Measurements from ENCODE around the gene UBR7.
"Not testable (repeated sequence)": the region's sequence is repeated elsewhere in the genome, so short reads cannot be mapped to it uniquely, and the experiment has no call there.

UBR7 gene

DNA sequence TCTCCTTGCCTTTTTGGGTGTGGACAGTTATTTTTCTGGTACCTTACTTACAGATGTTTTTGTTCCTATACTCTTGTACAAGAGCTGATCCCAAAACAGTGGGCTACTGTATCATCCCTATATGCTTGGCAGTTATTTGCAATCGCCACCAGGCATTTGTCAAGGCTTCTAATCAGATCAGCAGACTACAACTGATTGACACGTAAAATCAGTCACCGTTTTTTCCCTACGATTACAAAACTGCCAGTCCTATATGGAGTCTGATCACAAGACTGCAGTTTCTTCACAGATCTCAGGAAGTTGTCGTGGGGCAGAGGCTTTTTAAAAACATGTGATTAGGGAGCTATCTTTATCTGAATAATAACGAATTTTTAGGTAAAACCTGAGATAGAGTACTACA lies 20.6 kb upstream of the UBR7 start:
- DNase-seq (ENCODE audit: low read depth) = no peak
- no peak overlapping the region for H3K4me3 ChIP-seq (ENCODE audit: low read depth, low read length)

DNA sequence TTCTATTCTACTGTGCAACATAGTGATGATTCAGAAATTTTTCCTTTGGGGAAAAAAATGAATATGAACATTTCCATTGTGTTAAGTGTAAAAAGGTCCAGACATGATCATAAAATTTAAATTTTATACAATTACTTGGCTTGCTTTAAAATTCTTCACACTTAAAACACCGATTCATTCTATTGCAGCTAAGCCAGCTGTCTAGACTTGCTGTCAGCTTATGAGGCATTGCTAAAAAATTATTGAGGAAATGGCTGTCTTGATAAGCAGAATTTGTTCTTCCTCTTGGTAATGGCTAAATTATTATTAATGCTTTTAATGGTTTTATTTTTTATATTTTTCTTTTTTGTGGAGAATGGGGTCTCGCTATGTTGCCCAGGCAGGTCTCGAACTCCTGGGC lies 20.1 kb upstream of the UBR7 start:
- DNase-seq (ENCODE audit: low read depth) = no peak
- H3K4me3 ChIP-seq (ENCODE audit: low read depth, low read length) = no peak overlapping the region

DNA sequence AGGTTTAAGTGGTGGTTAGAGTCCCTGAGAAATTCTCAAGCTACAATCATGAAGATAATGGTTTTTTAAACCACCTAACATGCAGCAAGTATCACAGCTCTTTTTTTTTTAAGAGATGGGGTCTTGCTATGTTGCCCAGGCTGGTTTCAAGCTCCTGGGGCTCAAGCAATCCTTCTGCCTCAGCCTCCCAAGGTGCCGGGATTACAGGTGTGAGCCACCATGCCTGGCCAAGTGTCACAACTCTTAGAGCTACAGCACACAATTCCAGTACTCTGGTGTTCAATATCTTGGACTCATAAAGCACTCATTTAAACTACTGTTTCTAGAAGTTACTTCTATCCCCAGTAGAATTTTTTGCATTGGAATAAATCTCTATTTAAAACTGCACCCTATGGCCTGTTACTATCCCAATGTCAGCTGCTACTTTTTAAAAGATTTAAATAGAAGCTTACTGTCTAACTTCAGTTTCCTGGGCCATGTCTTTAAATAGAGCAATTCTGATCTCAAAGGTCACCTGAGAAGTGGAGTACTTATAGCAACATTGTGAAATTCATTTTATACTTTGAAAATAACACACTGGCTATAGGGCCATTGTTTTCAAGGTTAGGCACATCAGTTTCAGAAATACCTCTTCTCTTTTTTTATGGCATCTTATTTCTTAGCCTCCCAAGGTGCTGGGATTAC lies 11.6 kb upstream of the UBR7 start:
- H3K4me3 ChIP-seq (ENCODE audit: low read depth, low read length) = no peak overlapping the region
- no peak for DNase-seq (ENCODE audit: low read depth)

DNA sequence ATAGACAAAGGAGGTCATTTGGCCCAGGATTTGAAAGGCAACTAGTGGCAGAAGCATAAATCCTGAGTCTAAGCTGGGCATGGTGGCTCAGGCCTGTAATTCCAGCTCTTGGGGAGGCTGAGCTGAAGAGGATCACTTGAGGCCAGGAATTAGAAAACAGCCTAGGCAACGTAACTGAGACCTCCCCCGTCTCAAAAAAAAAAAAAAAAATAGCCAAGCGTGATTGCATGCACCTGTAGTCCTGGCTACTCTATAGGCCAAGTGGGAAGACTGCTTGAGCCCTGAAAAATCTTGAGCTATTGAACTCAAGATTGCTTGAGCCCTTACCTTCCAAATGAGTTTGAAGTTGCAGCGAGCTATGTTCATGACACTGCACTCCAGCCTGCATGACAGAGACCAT lies 8.0 kb upstream of the UBR7 start:
- H3K4me3 ChIP-seq (ENCODE audit: low read depth, low read length) = no peak overlapping the region
- DNase-seq (ENCODE audit: low read depth) = no peak

DNA sequence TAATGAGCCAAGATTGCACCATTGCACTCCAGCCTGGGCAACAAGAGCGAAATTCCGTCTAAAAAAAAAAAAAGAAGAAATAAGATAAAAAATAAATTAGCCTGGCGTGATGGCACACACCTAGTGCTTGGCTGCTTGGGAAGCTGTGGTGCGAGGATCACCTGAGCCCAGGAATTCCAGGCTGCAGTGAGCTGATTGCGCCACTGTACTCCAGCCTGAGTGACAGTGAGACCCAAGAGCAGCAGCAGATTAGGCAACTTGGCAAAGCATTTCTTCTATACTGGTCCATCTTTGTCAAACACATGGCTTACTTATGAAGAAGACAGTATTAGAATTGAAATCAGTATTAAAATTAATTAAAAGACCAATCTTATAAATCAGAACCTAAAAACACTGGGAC lies 6.5 kb upstream of the UBR7 start:
- H3K4me3 ChIP-seq (ENCODE audit: low read depth, low read length) = no peak overlapping the region
- DNase-seq (ENCODE audit: low read depth) = no peak

DNA sequence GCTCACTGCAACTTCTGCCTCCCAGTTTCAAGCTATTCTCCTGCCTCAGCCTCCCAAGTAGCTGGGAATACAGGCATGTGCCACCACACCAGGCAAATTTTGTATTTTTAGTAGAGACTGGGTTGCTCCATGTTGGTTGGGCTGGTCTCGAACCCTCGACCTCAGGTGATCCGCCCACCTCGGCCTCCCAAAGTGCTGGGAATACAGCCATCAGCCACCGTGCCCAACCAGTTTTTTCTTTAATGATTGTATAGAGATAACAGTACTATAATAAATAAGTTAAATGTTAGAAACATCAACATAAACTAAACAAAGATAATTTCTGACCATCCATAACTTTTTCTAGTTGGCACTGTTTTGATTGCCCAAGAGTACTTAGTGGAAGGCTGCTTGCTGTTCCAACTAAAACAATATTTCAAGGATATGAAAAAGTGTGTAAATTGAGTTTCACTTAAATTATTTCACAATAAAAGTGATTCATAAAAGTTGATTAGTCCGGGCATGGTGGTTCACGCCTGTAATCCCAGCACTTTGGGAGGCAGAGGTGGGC lies 5.8 kb upstream of the UBR7 start:
- H3K4me3 ChIP-seq (ENCODE audit: low read depth, low read length) = no peak overlapping the region
- DNase-seq (ENCODE audit: low read depth) = no peak

DNA sequence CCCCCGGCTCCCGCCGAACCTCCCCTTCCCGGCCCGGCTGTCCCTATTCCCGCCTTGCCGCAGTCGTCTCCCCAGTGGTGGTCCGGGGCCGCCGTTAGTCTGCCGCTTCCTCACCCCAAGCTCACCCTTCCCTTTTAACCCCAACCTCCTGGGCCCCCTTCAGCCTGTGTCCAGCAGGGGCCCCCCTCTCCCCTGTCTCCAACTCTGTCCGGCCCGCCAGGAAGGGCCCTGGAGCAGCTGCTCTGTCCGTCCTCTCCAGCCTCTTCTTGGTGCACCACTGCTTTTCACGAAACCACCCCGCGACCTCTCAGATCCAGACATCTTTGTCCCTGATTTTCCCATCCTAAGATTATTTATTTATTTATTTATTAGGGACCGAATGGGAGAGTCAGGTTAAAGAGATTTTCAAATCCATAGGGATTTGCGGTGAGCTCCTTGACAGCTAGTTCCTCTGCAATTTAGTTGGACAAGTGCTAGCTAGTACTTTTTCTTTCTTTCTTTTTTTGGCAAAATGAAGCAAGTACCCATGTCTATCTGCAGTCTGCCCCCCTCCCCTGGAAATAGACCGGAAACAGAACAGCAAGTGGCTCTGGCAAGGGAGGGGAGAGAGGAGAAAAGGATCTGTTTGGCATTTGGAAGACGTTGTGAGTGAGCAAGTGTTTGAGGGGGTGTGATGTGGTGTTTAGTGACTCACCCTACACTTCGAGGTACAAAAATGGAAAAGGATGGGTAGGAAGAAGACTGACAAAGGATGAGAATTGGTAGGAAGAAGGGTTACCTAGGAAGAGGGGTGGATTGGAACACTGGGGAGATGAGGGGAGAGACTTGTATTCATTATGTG lies 632 bp downstream of the UBR7 start:
- peak; percentile 15 for DNase-seq (ENCODE audit: low read depth)

DNA sequence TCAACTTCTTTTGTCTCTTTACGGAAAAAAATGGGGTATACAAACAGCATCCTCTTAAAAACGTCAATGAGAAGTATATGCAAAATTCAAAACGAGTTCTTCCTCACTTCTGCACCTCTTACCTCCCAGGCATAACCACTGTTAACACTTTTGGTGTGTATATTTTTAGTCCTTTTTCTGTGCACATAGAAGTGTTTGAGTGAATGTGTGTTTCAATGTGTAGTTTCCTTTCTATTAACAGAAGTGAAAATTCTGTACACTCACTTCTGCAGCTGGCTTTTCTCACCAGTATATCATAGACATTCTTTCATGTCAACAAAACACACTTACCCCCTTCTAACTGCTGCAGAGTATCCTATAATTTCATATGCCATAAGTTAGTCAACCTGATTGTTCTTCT lies 5.4 kb downstream of the UBR7 start:
- DNase-seq (ENCODE audit: low read depth) = no peak
- H3K4me3 ChIP-seq (ENCODE audit: low read depth, low read length) = no peak overlapping the region

More for the DNA sequence above, 632 bp downstream of the UBR7 start:
- peak overlapping the region; percentile 93 for H3K4me3 ChIP-seq (ENCODE audit: low read depth, low read length)

DNA sequence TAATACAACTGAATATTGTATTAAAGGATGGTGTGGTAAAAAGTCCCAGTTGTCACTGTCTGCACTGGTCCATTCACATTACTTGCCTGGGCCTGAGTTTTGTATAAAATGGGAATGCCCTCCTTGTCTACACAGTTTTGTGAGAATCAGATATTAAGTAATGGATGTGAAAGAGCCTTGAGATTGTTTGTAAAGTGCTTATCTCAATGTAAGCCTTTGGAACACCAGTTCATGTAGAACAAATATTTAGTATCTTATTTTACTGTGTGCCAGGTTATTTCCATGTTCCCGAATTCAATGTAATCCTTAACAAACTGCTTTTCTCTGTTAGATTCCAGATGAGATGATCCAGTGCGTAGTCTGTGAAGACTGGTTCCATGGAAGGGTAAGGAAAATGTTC lies 7.5 kb downstream of the UBR7 start:
- DNase-seq (ENCODE audit: low read depth) = no peak
- H3K4me3 ChIP-seq (ENCODE audit: low read depth, low read length) = no peak overlapping the region

DNA sequence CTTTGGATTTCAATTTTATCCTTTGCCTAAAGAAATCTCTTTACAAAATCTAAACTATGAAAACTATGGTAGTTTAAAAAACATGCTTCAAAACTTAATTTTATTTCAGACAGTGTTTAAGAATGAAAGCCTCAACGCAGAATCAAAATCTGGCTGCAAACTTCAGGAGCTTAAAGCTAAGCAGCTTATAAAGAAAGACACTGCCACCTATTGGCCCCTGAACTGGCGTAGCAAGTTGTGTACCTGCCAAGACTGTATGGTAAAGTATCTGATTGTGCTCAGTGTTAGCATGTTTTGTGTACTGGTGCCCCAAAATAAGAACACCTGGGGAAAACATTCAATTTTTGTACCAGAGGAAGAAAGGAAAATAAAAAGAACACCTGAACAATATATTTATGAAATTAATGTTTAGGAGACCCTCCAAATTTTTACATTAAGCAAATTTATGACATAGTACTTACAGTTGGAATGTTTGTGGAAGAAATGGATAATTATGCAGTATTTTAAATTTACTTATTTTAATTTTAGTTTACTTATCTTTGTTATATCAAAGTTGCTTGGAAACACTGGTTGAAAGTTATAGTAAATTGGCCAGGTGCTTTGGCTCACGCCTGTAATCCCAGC lies 12.2 kb downstream of the UBR7 start:
- no peak for DNase-seq (ENCODE audit: low read depth)
- no peak overlapping the region for H3K4me3 ChIP-seq (ENCODE audit: low read depth, low read length)

DNA sequence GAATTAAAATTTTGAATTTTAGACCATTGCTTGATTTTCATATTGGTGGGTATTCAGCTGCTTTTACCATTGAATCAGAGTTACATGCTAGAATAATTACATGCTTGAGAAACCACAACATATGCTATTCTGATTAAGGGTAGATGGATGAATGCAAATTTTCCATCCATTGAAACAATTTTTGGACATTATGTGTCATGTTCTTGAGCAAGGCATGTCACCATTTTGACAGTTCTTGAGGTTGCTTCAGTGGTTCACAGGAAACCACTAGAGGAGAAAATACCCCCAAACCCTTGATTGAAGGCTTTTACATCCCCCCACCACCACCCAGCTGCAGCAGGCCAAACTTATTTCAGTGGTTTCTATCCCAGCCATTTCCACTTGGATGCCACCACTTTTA lies 13.5 kb downstream of the UBR7 start:
- DNase-seq (ENCODE audit: low read depth) = no peak
- no peak overlapping the region for H3K4me3 ChIP-seq (ENCODE audit: low read depth, low read length)

DNA sequence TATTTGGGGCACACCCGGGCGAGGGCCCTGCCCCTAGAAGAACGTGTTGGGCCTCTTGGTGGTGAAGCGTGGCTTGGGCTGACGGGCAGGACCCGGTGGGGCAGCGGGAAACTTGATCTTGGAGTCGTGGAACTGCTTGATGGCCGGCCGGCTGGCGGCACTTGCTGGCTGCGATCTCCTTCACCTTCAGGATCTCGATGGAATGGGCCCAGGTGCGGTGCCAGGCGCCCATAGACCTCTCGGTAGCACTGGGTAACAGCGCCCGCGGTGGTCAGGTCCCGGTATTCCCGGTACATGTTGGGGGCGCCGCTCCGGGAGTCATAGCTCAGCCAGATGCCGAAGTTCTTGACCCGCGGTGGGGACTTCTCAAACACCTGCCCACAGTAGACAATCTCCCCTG lies 16.5 kb downstream of the UBR7 start:
- no peak overlapping the region for H3K4me3 ChIP-seq (ENCODE audit: low read depth, low read length)
- no peak for DNase-seq (ENCODE audit: low read depth)

DNA sequence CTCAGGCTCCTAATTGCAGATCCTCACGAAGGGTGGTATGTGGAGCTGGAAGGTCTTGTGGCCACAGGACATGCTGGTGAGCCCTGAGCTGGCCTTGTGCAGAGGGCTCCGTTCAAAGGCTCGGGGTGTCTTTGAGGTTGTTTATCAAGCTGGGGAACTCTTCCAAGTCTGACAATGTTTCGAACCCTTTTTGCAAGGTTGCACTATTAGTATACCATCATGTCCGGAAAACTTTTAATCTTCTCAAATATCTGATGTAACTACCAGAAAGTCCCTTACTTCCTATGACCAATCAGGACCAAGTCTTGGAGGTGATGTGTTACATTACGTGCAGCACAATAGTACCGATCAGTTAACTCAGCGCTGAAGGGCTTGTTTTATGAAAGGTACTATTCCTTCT lies 21.5 kb downstream of the UBR7 start:
- DNase-seq (ENCODE audit: low read depth) = no peak
- H3K4me3 ChIP-seq (ENCODE audit: low read depth, low read length) = no peak overlapping the region

DNA sequence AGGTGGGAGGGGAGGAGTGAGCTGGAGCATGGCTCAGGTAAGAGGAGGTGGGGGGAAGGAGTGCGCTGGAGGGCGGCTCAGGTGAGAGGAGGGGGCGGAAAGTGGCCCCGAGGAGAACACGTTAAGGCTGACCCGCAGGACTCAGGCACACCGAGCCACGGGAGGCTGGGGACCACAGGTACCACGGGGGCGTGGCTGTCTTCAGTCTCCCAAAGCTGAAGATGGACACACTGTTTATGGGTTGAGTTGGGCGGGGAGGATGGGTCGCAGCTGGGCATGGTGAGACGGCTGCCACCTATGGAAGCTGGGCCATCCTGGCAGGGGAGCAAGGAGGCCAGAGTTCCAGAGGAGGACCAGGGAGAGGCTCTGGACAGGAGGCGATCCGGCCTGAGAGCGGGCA lies 23.5 kb downstream of the UBR7 start:
- no peak for DNase-seq (ENCODE audit: low read depth)
- no peak overlapping the region for H3K4me3 ChIP-seq (ENCODE audit: low read depth, low read length)

DNA sequence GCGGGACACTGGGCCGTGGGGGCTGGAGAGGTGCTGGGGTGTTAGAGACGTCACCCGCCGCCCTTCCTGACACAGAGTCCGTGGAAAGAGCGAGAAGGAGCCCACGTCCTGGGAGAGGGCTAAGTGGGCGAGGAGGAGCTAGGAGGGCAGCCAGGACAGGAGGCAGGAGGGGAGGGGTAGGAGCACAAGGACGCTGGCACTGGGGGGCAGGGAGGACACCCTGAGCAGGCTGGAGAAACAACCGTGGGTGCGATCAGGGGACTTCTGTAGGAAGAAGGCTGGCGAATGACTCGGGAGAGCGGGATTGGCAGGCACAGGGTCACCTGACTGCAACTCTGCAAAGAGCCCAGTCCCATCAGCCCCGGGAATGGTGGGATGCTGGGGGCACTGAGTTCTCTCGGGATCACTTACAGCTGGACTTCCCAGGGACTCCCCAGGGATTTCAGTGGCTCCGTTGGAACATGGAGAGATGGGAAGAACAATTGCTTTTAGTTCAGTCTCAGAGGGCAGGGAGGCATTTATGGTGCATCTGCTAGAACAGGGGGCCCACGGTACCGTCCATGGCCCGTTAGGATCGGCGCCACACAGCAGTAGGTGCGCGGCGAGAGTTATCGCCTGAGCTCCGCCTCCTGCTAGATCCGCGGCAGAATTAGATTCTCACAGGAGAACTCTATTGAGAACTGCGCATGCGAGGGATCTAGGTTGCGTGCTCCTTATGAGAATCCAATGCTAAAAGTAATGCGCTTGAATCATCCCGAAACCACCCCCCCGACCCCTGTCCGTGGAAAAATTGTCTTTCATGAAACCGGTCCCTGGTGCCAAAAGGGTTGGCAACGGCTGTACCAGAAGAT lies 24.3 kb downstream of the UBR7 start:
- H3K4me3 ChIP-seq (ENCODE audit: low read depth, low read length) = peak overlapping the region; percentile 60
- DNase-seq (ENCODE audit: low read depth) = no peak

DNA sequence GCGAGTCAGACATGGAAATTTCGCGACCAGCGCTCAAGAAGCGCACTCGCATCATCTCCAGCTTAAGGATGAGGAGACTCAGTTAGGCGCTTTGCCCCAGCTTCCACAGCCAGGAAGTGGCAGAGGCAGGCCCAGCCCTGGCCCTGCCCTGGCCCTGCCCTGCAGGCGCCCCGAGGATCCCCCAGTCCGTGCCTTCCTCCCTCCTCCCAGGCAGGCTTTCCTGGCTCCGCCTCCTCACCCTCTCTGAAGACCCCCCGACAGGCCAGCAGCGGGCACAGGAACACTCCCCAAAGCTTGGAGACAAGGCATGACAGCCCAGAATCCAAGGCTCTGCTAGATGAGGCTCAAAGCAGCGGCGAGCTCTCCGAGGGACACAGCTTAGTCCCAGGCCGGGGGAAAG lies 25.1 kb downstream of the UBR7 start:
- peak overlapping the region; percentile 60 for H3K4me3 ChIP-seq (ENCODE audit: low read depth, low read length)
- DNase-seq (ENCODE audit: low read depth) = no peak

DNA sequence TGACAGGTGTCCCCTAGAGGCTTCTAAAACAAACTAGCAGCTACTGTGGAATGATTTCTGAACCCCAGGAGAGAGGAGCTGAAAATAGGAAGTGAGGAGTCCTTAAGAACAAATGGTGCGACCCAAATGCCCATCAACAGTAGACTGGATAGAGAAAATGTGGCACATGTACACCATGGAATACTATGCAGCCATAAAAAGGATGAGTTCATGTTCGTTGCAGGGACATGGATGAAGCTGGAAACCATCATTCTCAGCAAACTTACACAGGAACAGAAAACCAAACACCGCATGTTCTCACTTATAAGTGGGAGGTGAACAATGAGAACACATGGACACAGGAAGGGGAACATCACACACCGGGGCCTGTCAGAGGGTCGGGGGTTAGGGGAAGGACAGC lies 26.0 kb downstream of the UBR7 start:
- not testable (repeated sequence) for DNase-seq (ENCODE audit: low read depth); H3K4me3 ChIP-seq (ENCODE audit: low read depth, low read length)

DNA sequence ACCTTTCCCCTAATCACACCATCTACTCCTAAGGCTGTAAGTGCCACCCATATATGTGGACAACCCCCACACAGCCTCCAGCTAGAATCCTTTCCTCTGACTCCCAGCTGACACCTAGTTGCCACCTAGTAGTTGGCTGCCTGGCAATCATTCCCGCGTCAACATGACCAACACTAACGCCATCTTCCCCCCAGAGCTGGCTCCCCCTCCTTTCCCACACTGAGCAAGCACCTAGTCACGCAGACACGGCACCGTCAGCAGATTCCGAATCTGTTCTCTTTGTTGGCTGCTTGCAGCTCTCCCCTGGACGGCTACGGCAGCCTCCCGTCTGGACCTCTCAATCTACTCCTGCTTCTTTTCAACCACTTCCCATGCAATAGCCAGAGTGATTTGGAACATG lies 27.7 kb downstream of the UBR7 start:
- peak; percentile 52 for DNase-seq (ENCODE audit: low read depth)

DNA sequence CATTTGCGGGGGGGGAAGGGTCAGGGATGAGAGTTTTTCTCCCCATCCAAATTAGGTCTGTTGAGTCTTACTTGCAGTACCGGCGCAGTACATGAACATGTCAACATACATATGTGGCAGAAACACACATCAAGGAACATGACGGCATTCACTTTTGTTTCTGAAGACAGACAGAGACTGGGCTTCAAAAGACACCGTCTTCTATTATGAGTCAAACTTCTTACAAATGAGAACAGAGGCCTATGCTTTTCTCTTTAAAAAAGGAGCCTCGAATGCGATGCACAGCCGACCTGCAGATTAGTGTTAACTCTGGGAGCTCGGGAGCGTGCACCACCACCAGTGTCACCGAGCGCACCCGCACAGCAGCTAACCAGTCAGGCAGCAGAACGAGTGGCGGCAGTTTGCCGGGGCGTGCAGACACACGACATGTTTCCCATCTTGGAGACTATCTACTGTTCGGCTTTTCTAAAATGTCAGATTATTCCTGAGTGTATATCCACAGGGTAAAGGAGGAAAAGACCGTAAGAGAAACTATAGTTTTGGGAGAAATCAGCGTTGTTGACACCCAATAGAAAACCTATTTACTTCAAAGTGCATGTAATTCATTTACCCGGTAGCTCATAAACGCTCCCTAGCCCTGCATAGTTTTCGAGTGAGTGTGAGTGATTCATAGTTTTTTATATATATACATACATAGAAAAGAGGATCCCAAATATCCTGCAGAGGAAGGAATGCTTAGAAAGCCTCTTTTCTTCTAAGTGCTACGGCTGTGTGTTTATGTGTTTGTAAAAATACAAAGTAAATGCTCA lies 33.0 kb downstream of the UBR7 start:
- peak; percentile 36 for DNase-seq (ENCODE audit: low read depth)
- no peak overlapping the region for H3K4me3 ChIP-seq (ENCODE audit: low read depth, low read length)

More for the DNA sequence above, 27.7 kb downstream of the UBR7 start:
- no peak overlapping the region for H3K4me3 ChIP-seq (ENCODE audit: low read depth, low read length)

Measured in skeletal muscle cell (primary cell).